ENCODE measurements around the gene BNC2.
A peak's percentile ranks its signal among the peaks of the same experiment; 100 is the strongest.

BNC2 gene

DNA sequence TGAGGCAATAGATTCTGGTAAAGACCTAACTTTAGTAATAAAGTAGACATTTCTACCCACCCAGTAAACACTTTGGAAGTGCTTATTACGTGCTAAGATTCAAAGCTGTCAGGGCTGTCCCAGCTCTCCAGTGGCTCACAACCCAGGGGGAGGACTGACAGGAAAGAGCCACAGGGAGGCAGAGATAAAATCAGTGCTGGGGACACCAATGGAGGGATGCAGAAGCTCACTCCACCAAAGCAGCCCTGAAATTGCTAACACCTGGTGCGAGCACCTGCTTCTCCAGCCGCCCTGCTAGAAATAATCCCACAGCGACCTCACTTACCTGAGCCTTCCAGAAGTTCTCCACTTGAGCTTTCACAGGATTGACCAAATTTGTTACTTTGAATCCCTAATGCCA, 501.0 kb downstream of the BNC2 start:
- no peak for DNase-seq (ENCODE audit: low read depth, low spot score)

DNA sequence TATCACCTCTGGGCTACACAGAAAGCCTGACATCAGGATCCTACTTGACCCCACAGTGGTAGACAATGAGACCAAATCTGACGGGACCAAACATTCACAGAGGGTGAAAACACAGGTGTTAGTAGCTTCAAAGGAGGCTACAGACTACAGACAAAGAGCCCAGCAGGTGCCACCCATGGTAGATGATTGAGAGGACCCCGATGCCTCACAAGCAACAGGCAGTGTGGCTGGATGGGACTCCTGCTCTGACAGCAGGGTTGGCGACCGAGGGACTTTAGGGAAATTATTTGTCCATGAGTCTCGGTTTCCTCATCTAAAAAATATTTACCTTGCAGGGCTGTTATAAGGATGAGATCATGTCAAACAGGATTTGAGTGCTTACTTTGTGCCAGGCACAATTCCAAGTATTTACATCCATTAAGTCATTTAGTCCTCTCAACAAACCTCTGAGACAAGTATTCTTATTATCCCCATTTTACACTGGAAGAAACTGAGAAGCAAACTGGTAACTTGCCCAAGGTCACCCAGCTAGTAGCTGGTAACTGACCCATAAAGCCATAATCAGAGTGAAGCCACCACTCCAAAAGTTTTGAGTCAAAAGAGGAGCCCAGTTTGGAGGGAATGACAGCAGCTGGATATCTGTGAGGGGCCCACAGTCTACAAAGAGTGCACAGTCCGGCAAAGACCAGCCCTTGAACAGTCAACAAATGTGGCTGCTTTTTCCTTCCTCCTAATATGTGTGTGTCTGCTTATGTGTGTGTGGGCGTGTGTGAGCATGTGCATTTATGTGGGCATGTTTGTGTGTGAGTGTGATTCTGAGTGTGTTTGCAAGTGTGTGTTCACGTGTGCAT, 502.0 kb downstream of the BNC2 start:
- DNase-seq (ENCODE audit: low read depth, low spot score): peak; percentile 28

DNA sequence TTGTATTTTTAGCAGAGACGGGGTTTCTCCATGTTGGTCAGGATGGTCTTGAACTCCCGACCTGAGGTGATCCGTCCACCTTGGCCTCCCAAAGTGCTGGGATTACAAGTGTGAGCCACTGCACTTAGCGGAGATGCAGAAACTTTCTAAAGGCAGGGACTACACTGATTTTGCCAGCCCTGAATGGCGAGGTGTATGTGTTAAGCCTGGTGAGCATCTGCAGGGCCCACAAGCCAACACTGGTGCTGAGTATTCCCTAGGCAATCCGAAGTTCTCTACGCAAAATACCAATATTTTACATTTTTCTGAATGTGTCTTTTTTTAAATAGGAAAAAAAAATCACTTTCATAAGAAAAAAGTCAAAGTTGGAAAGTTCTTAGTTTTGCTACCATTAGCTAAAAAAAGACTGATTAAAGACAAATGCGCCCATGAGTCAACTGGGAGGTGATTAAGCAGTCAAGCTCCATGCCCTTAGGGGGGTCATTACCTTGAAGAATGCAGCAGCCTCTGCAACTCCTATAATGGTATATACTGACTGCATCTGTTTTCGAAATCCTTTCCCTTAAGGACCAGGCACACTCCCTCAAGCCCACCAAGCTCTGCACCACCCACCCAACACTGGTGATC, 502.8 kb downstream of the BNC2 start:
- peak; percentile 15 for DNase-seq (ENCODE audit: low read depth, low spot score)

DNA sequence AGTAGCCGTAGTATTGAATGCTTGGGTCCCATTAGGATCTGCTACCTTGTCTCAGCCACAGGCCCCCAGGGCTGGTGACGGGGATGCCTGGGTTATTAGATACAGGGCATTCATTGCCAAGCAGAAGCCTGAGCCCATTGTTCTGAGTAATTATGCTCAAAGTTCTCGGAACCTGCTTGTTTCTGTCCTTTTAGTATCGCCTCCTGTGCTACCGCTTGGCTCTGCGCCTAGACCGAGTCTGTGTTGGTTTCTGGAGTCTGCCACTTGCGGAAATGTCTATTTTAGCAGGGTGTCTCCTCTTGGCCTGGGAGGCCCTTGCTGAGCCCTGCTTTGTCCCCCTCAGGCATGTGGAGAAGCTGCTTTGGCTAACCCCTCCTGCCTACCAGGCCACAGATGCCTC, 506.1 kb downstream of the BNC2 start:
- peak; percentile 33 for DNase-seq (ENCODE audit: low read depth, low spot score)

DNA sequence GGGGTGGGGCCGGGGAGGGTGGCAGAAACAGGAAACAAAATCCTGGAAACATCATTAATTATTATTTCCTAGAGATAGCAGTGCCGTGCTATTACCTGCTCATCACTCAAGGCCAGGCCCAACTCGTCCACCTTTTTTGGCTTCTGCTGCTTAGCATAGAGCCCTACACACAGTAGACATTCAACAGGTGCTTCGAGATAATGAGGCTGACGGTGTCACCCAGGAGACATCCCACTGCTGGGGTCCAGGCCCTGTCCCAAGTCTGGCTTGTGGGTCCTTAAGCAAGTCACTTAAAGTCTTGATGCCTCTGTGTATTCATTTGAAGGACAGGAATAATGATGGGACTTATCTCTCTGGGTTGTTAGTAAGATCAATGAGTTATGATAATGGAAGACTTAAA, 506.6 kb downstream of the BNC2 start:
- no peak for DNase-seq (ENCODE audit: low read depth, low spot score)

DNA sequence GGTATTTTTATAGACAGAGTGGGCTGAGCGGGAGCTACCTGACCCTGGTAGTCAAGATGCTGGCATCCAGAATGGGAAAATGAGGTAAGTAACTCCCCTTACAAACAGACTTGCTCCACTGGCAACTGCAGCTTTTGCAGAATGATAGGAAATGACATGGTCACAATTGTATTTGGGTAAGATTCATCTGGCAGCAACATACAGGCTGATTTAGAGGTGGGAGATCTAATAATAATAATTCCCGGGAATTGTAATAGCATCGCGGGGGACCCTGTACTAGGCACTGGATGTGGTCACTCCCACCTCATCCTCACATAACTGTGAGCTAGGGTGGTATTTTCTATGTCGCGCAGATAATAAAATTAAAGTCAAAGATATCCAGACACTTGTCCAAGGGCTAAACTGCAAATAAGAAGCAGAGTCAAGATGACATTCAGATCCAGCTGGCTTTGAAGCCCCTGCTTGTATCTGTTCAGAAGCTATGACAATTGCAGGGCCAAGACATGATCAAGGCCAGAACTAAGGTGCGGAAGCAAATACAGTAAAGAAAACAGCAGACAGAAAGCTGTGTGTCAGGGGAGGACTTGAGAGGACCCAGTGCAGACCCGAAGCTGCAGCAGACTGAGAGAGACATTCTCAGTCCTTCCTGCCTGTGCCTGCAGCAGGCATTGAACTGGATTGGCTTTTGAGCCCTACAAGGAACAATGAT, 507.2 kb downstream of the BNC2 start:
- DNase-seq (ENCODE audit: low read depth, low spot score): no peak

DNA sequence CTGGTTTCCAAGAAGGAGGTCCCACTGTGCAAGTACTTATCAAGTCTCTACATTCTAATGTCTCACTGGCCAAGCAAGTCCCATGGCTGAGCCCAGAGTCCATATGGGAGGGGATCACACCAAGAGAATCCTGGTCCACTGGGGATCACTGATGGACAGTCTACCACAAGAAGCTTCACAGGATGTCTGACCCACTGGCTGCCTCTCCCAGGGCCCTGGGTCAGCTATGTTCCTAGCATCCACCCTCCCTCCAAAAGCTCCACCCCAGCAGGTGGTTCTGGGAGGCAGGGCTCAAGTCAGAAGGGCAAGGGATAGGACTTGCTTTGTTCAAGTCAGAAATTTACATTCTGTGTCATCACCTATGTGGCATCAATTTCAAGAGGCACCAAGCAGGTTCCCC, 508.5 kb downstream of the BNC2 start:
- DNase-seq (ENCODE audit: low read depth, low spot score): no peak

DNA sequence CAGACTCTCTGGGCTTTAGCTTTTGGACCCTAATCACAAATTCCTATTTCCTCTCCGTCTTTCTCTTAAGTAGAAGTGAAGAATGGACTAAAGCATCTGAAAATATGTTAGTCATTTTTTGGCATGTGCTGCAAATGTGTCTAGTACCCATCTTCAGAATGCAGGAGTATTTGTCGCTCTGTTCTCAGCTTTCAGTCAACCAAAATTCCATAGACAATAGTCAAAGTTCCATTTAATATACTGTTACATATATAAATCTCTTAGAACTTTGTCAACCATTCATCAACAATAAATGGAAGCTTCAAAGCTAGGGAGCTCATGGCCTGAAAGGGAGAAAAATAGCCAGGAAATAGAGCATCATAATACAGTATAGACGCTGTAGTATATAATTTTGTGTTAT, 509.4 kb downstream of the BNC2 start:
- DNase-seq (ENCODE audit: low read depth, low spot score): no peak

DNA sequence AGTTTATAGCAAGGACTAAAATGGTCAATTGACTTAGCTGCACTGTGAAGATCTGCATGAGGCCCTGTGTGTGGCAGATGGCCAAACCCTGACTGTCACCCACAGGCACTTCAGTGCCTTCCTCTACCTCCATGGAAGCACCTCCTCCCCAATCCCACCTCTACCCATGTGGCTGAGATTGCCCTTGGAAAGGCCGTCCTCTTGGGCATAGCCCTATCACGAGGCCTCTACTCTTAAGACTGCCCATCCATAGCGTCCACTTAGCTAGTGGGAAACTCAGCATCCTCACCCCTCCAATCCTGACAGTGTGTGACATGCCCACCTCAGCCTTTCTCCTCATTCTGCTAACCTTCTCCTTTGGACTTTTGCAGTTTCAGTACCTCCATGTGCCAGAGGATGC, 510.2 kb downstream of the BNC2 start:
- DNase-seq (ENCODE audit: low read depth, low spot score): no peak

Data from astrocyte of the hippocampus (primary cell).